Stimulated activated CD4-positive, alpha-beta T cell treated with anti-CD3 and anti-CD28 coated beads, Interleukin-4, amount 100 ng/mL, for 1 hour (primary cell): Measurements from ENCODE around the gene EIF4E2.

Experiments
- DNase-seq: peaks from one replicate; pipeline ENCODE4 v3.0.0-alpha.2; 2020

EIF4E2 gene

GRCh38 chr2:232539298-232540231 is 10.9 kb upstream of the EIF4E2 start, which contains the start of gene CHRNG:
CHRNG (plus strand) TSS chr2:232539692; CDS start chr2:232539748, 56 bp downstream.
- DNase-seq, result no peak

GRCh38 chr2:232540441-232541041 is 9.9 kb upstream of the EIF4E2 start:
- DNase-seq, result no peak

DNA sequence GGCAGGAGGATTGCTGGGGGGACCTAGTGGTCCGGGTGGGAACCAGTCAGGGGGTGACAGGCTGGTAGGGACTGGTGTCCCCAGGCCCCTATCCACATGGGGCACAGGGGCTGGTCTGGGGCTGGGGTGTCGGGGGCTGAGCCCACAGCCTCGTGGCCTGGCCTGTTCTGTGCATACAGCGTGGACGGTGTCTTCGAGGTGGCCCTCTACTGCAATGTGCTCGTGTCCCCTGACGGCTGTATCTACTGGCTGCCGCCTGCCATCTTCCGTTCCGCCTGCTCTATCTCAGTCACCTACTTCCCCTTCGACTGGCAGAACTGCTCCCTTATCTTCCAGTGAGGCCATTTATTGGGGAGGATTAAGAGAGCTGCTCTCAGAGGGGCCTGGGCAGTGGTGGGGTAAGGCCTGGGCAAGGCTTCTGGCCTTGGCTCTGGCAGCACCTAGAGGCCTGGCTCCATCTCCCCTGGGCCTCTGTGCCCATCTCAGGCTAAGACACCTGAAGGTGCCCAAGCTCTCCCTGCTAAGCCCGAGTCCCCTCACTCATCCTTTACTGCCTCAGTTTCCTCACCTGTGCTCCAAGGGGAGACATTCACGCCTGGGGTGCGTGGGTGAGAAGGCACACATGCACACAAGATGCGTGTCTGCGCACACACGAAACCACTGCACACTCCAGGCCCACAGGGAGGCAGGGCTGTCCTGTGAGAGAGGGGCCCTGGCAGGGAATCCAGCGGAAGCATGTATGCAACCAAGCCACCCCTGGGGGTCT is 9.1 kb upstream of the EIF4E2 start:
- no peak for DNase-seq

DNA sequence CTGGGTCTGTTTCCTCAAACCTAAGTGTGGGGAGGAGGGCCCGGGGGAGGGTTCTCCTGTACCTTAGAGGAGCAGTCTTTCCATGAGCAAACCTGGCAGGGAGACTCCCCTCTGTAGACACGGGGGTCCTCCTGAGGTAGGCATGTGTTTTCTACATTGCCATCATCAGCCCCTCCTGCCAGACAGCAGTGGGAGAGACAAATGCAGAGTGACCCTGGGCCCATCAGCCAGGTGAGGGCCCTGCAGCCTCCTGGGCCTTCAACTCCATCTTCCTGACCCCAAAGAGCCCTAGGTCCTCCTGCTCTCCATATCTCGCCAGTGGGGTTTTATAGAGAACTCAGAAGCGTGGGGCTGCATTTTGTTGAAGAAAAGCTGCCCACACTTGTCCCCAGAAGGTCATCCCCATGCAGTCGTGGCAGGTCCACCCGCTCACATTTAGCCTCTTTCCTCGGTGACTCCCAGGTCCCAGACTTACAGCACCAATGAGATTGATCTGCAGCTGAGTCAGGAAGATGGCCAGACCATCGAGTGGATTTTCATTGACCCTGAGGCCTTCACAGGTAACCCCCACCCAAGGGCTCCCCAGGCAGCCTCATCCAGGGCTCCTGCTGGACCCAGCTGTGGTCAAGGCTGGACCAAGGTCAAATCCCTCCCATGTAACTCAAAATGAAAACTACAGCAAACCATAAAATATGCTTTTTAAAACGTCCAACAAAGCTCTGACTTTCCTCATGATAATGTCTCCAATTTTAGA is 8.4 kb upstream of the EIF4E2 start:
- DNase-seq, result no peak

GRCh38 chr2:232542715-232543467 is 7.6 kb upstream of the EIF4E2 start:
- DNase-seq, result no peak

- DNase-seq, result no peak
Measured at GRCh38 chr2:232543491-232543890, 7.0 kb upstream of the EIF4E2 start.

DNA sequence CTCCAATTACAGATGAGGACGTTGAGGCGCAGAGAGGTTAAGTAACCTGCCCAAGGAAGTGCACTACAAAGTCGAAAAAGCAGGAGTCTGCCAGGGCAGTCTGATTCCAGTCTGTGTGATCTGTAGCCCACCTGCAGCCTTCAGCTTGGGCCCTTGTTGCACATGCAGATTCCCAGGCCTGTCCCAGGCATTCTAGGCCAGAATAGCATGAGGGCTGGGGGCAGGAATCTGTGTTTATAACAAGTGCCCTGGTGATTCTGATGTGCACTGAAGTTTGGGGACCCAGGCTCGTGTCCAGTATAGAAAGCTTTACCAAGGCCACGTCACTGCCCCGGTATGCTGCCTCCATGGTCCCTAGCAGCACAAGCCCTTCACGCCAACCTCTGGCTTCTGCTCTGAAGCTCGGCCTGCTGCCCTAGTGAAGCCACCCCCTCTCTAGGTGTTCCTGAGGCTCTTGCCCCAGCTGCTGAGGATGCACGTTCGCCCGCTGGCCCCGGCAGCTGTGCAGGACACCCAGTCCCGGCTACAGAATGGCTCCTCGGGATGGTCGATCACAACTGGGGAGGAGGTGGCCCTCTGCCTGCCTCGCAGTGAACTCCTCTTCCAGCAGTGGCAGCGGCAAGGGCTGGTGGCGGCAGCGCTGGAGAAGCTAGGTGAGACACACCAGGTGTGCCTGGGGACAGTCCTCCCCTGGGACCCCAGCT is 6.4 kb upstream of the EIF4E2 start:
- no peak for DNase-seq

GRCh38 chr2:232544674-232545073 is 5.8 kb upstream of the EIF4E2 start:
- no peak for DNase-seq

DNA sequence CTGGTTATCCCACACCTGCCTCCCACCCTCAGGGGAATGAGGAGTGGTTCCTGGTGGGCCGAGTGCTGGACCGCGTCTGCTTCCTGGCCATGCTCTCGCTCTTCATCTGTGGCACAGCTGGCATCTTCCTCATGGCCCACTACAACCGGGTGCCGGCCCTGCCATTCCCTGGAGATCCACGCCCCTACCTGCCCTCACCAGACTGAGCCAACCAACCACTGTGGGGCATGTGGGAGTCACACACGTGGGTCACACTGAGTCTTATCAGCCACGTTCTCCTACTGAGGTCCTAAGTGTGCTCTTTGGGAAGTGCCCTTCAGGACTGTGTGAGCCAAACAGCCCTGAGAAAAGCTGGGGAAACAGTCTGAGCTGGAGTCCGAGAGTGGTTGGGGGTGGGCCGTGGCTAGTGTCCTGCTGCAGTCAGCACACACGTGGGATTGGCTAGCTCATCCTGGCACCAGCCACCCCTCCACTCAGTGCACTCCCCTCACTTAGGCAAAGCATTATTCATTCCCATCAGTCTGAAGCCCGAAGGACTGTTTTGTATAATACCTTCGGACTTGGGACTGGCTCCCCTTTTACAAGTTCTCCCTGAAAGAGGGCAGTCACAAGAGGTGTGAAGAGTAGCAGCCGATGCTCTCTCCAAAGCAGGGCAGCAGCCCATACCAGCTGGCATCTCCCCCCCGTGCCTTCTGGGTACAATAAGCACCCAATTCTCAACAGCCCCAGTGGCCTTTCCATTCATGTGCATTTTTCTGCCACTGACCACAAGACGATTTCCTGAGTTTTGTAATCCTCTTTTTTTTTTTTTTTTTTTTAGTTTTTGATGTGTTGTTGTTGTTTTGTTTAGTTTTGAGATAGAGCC is 4.7 kb upstream of the EIF4E2 start:
- DNase-seq, result no peak

DNA sequence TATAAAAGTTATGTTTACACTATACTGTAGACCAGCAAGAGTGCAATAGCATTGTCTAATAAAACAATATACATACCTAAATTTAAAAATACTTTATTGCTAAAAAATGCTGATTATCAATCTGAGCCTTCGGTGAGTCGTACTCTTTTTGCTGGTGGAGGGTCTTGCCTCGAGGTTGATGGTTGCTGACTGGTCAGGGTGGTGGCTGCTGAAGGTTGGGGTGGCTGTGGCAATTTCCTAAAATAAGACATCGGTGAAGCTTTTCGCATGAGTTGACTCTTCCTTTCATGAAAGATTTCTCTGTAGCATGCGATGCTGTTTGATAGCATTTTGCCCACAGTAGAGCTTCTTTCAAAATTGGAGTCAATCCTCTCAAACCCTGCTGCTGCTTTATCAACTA is 2.5 kb upstream of the EIF4E2 start:
- DNase-seq, result no peak

- no peak for DNase-seq
Measured at GRCh38 chr2:232549655-232550353, 685 bp upstream of the EIF4E2 start.

- no peak for DNase-seq
Measured at GRCh38 chr2:232551250-232551638, 755 bp downstream of the EIF4E2 start.

DNA sequence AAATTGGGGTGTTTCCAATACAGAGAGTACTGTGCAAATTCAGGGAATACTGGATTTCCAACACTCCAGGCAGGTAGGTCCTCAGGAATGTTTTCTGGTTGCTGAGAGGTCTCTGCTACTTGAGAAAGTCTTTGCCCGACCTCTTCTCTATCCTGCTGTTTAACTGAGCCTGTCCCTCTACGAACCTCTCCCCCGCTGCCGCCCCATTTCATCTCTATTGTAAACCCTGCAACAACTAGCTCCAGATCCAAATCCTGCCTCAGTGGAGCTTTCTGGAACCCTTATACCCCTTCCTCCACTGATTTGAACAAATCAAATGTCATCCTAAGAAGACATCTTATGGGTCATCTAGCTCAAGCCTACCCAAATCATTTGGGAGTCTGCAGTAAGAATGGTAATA is 1.3 kb downstream of the EIF4E2 start:
- no peak for DNase-seq

GRCh38 chr2:232556426-232556825 is 5.9 kb downstream of the EIF4E2 start:
- DNase-seq, result no peak

GRCh38 chr2:232562515-232563151 is 12.1 kb downstream of the EIF4E2 start:
- no peak for DNase-seq

GRCh38 chr2:232563580-232563979 is 13.1 kb downstream of the EIF4E2 start:
- DNase-seq, result no peak

- no peak for DNase-seq
Measured at GRCh38 chr2:232567721-232568120, 17.2 kb downstream of the EIF4E2 start.

DNA sequence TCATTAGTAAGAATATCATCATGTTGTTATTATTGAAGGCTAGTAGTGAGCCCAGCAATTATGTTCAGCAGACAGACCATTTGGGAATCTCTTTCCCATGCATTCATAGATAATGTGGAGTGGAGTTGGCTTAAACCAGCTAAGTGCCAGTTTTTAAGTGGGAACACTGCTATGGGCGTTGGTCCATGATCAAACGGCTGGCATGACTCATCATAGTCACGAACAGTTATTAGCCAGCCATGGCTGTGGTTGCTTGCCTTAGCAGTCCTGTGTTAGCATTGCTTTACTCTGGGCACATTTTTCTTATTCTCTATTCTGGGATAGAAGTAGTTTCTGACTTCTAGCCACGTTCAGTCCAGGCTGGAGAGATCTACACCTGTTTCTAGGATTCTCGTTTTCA is 17.7 kb downstream of the EIF4E2 start:
- no peak for DNase-seq

- DNase-seq, result no peak
Measured at GRCh38 chr2:232569541-232569940, 19.1 kb downstream of the EIF4E2 start.
